Measurements from ENCODE around the gene MEGF11.

MEGF11 gene

DNA sequence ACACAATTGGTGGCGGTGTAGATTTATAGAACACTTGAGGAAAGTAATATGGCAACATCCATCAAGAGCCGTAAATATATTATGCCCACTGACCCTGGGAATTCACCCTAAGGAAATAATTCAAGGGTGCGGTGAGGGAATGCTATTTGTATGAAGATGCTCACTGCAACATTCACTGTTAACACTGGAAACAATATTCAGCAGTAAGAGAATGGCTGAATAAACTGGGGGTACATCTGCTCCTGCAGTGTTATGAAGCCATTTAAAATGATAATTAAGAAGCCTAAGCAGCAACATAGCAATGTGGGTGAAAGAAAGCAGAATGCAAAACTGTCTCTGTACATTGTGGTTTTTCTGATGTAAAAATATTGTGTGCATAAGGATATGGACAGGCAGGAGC, 296.7 kb downstream of the MEGF11 start:
- DNase-seq = no peak

DNA sequence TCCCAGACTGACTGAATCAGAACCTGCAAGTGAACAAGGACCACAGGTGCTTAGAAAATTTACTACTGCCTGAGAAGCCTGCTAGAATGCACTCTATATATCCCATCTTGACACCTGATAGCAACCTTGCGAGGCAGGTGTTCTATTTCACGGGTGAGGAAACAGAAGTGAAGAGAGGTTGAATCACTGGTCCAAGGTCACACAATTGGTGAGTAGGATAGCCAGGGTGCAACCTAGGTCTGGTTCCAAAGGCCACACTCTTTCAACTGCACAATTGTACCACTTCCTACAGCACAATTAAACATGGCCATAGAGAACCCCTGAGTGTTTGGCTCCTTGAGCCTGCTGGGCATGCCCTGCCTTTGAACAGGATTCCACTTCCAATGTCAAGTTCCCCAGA, 297.2 kb downstream of the MEGF11 start:
- DNase-seq = no peak

DNA sequence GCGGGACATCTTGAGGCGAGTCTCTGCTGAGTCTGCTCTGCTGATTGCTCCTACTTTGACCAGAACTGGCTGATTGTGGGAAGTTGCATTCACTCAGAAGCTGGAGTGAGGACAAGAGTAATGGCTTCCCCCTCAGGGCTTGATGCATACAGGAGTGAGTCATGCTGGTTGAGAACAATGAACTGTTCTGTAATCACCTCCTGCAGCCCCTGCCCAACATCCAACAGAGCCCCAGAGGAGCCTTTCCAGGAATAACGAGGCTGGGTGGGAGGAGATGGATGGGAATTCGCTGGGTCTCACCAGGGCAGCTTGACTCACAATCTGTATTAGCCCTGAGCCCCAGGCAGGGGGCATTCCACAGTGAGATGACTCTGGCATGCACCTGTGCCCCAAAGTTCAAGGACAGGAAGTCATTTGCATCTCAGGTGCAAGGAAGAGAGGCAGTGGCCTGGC, 299.2 kb downstream of the MEGF11 start:
- no peak for DNase-seq

DNA sequence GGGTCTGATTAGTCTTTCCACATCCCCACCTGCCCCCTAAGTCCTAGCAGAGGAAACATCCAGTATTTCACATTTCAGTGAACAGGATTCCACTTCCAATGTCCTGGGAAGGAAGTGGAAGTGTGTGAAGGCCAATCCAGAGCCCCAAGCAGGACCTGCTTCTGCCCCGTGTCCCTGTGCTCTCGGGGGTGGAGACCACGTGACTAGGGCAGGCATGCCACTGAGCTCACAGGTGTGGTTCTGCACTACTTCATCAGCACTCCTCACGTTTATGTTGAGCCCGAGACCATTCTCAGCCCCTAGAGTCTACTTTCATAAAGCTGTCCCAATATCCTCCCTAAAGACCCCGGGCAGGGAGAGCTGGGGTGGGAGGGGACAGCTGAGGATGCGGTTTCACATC, 299.9 kb downstream of the MEGF11 start:
- no peak for DNase-seq

DNA sequence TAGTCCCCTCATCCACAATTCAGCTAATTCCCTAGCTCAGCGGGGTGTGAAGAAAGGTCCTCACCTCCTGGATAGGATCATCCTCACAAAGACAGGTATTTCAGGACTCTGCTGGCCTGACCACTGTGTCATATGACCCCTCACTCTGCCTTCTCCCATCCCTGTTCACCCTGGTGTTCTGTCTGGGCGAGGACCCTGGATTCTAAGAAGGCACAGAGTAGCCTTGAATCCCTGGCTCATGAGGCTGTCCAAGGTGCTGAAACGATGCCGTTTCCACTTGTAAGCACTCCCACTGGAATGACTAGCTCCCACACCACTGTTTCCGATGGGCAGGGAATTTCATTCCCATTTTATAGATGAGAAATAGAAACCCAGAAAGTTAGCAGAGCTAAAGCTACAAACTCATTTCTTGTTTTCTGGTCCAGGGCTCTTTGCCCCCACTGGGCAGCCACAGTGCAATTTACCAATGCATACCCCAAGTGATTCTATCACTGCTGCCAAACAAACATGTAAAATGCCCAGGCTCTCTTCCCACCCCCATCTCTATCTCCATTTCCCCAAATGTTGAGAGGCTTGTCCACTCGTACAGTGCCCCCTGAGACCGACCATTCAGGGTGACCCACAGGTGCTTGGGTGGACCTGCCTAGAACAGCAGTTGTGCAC, 301.0 kb downstream of the MEGF11 start:
- peak; percentile 2 for DNase-seq

DNA sequence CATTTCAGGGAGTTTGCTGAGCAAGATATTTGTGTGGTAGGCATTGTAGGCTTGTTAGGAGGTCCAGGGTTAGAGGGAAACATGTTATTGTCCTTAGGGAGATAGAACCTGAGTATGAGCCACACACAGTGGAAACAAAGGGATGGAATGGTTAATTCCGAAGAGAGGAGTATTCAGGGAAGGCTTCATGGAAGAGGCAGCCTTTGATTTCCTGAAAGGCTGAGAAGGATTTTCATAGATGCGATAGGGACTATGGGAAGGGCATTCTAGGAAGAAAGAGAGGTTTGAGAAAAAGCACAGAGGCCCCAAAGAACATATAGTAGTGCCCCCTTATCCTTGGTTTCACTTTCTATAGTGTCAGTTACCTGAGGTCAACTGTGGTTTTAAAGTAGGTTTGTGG, 302.5 kb downstream of the MEGF11 start:
- DNase-seq = no peak

DNA sequence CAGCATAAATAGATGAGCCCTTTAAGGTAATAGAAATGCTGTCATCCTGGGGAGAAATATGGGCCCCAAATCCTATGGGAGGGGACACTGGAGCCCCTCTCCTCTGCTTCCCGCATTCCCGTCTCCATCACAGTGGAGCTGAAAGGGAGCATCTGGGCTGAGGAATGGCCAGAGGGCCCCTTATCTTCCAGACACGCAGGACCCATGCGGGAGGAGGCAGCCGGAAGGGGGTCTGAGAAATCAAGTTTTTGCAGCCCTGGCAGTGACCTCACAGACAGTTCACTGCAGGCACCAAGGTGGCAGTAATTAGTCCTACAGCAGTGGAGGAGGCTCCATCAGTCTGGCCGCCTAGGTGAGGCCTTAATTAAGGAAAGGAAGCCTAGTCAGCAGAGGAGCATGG, 304.1 kb downstream of the MEGF11 start:
- no peak for DNase-seq

DNA sequence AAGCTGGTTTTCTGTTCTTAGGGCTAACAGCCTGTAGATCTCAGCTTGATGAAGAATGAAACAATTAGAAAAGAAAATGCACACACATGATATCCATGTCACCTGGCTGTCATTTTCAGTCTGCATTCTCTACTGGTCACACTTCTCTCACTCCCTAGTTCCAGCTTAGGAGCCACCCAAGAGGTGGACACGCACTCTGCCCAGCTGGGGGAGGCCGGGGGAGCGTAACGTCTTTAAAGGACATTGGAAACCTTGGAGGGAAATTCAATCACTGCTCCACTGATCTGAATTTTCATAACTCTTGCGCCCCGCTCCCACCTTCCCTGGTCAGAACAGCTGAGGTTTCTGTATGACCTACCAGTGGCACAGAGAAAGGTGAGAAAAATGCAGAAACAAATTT, 304.5 kb downstream of the MEGF11 start:
- DNase-seq = no peak

DNA sequence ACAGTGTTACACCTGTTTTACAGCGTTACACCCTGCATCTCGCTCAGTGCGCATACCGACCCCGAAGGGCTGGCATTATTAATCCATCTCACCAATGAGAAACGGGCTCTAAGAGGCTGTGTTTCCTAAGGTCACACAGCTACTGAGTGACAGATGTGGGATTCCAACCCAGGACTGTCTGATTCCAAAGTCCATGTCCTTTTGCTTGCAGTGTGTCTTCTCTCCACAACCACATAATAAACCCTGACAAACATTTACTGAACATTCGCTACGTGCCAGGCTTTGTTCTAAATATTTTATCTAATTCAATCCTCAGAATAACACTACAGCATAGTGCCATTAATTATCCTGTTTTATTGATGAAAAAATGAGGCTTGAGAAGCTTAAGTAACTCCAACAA, 305.2 kb downstream of the MEGF11 start:
- no peak for DNase-seq

DNA sequence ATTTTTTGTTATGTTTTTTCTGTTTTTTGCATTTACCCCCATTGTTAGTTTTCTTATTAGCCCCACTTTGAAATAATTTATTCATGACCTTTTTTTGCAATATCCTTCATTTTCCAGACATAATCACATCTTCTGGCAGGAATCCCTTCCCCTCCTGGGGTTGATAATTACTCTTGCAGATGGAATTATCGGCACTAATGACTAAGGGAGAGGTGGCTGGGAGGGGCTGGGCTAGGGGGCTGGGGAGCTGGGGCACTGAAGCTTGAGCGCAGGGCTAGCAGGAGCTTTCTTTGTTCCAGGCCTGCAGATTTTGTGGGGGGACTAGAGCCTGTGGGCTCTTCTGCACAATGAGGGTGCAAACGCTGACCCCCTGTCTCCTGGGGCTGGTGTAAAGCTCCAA, 306.5 kb downstream of the MEGF11 start:
- no peak for DNase-seq

DNA sequence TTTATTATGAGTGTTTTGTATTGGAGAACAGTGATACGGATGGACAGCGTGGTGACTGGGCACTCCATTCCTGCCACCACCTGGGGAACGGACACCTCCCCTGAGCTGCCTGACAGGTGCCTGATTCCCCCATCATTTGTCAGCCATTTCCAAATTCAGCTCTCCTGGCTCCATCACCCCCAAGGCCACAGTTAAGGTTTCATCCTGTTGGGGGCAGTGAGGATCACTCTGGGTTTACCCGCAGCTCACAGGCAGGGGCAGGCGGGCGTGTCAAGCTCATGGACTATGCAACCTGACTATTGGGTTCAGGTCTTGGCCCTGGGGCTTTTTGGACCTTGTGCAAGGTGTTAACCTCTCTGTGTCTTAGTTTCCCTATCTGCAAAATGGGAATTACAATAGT, 307.9 kb downstream of the MEGF11 start:
- DNase-seq = no peak

DNA sequence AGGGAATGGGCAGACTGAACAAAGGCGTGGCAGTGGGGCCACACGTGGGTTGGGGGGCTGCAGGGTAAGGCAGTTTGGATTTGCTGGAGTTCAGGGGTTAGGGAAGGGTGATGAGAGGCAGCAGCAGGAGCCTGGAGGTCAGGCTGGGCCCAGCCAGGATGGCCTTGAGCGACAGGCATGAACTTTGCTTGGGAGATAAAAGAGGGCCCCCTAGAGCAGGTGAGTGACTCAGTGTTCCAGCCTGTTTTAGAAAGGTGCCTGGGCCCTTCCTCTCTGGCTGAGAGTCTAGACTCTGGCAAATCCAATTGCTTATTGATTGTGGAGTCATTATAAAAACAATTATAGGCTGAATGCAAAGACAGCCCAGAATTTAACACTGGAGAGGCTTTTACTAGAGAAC, 309.1 kb downstream of the MEGF11 start:
- no peak for DNase-seq

DNA sequence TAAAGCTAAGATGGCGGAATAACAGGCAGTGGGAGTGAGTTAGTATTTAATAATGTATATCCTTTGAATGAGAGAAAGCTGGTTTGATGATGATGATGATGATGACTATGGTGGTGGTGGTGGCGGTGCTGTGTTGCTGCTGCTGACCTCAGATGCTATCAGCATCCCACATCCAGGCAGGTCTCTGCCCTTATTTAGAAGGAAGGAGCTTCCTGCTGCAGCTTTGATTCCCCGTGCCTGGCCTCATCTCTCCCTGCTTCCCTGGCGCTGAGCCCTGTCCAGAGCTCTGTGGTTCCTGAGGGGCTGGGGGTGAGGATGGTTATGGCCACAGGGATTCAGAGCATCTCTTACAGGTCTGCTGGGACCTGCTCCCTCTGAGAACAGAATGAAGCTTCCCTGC, 311.1 kb downstream of the MEGF11 start:
- DNase-seq = no peak

DNA sequence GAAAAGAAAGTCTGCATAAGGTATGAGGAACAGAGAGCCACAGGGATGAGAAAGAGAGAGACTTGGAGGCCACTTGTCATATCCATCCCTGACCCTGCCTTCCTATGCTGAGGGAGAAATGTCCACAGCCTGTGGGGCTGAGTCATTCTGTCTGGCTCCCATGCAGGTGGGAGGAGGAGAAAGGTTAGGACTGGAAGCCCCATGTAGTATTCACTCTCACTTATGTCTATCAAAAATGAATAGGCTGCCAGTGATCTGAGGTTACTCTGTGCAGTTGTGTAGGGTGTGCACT, 313.0 kb downstream of the MEGF11 start:
- DNase-seq = no peak

DNA sequence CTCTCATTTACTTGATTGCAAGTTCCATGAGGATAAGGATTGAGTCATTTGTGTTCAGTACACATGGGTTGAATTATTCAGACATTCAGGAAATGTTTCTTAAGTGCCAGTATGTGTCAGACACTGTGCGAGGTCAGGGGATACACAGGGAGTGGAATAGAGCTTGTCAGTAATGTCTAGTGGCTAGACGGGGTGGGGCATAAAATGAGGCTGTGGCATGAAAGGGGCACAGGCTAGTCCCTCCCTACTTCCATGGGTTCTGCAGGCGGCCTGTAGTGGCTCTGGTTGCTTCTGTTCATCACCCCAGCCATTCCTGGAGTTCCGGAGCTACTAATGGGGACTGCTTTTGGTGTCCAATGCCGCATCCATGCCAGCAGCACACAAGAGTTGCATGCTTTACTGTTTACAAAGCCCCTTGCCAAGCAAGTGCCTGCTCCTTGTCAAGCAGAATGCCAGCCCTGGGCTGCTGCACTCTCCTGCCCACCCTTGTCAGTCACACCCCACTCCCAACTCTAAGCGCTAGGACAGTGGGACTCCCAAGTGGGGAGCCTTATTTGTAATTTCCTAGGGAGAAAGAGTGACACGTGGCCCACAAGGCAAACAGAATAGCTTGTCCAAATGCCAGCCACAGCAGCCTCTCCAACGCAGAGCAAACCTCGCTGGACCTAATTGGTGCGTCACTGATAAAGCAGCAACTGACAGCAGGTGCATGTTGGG, 313.5 kb downstream of the MEGF11 start:
- DNase-seq = peak; percentile 74

DNA sequence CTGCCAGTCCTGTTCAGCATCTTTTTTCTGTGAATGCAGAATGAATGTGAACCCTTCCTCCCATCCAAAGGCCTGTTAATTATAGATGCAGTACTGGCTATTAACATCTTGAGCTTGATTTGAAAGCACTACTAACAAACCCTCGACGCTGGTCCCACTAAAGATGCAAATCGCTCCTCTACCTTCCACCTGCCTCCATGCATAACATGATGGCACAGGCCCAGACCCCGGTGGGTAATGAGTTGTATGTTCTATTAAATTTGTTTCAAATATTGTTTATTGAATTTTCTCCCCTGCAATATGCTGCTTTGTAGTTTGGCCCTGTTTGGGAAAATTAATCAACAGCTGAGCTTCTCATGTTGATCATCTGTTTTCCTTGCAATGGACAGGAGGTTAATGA, 314.9 kb downstream of the MEGF11 start:
- DNase-seq = no peak

DNA sequence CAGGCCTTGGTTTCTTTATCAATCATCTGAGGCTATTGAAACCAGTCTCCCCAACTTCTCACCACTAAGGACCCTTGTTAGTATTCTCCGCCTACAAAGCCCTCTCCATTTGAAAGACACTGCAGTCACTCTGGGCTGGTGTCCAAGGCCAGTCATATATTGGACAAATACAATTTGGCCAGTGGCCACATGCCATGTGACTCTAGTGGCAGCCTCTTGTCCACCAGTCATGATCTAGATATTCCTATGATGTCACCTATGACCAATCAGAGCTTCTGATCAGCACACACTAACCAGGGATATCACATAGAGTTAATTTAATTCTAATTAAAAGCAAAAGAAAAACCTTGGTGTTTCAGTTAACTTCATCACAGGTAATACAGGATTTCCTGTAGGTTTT, 316.1 kb downstream of the MEGF11 start:
- DNase-seq = no peak

DNA sequence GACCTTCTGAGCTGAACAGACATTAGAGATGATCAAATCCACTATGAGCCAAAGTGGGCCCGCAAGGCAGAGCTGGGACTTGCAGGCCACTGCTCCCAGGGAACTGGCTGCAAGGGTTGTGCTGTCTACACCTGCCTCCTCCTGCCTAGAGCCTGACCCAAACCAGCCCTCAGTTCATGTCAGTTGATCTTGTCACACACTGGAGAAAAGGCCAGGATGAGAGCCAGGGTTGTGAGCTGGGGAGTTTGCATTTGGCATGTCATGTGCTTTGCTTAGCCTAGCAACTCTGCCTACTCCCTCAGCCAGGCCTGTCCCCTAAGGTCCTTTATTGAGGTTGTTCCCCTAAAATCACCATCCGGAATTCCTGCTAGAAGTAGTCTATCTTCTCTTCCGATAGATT, 316.5 kb downstream of the MEGF11 start:
- DNase-seq = no peak

DNA sequence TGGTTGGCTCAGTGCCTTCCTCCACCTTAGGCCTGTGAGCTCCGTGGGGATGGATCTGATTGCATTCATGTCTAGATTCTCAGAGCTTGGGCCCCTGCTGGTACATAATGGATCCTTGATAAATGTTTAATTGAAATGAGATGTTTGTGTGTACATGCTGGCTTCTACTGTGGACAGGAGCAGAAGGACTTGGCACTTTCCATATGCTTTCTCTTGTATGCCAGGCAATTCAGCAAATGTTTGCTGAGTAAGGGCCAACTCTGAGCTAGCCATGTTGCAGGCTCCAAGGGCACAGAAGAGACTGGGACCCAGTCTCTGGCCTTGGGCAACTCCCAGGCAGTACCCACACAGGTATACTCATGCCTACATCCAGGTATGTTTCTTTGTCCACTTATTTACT, 317.3 kb downstream of the MEGF11 start:
- no peak for DNase-seq

DNA sequence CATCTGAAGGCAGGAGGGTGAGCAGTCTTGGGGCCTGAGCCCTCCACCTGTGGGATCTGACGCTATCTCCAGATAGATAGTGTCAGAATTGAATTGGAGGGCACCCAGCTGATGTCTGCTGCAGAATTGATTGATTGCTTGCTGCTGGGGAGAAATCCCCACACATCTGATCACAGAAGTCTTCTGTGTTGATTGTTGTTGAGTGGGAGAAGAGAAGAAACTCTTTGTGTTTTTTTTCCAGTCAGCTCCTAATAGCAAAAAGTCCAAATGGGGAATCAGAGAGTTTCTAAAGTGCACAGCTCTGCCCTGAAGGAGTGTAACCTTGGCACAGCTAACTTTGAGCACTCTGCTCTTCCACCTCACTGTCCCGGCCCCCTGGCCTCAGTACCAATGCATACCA, 318.2 kb downstream of the MEGF11 start:
- no peak for DNase-seq

DNA sequence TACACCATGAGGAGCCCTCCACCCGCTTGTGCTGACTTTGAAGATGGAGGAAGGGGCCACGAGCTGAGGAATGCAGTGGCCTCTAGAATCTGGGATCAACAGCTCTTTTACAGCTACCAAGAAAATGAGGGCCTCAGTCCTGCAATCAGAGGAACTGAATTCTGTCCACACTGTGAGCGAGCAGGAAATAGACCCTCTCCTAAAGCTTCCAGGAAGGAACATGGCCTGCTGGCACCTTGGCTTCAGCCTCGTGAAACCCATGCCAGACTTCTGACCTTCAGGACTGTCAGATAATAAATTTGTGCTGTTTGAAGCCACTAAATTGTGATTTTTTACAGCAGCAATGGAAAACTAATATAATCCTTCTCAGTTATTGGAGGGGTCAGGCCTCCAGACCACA, 322.3 kb downstream of the MEGF11 start:
- no peak for DNase-seq

DNA sequence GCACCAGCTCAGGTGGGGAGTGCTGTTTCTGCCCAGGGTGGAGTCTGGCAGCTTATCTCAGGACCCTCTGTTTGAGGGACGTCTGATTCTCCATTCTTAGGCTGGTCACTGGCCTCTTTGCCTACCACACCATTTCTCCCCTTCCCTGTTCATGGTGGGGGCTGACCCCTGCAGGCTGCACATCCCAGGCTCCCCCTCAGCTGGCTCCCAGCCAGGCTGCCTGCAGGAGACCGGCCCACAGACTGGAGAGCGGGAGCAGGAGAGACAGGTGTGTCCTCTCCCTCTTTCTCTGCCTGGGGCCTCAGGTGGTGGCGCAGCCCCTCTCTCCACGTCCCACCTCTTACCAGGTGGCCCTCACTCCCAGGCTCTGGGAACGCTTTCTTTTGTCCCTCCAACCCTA, 323.4 kb downstream of the MEGF11 start:
- DNase-seq = no peak

DNA sequence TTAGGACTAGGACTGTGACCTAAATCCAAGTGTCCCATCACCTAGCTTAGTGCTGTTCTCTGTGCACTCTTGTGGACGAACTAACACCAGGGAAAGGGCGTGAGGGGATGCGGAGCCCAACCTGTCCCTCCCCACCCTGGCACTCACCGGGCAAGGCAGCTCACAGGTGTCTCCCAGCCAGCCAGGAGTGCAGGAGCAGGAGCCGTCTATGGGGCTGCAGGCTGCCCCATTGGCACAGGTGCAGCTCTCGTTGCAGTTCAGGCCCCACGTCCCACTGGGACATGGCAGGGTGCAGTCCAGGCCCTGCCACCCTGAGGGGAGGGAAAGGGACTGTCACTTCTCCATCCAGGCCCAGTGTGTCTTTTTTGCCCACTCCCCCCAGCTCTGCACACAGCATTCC, 324.0 kb downstream of the MEGF11 start:
- no peak for DNase-seq

DNA sequence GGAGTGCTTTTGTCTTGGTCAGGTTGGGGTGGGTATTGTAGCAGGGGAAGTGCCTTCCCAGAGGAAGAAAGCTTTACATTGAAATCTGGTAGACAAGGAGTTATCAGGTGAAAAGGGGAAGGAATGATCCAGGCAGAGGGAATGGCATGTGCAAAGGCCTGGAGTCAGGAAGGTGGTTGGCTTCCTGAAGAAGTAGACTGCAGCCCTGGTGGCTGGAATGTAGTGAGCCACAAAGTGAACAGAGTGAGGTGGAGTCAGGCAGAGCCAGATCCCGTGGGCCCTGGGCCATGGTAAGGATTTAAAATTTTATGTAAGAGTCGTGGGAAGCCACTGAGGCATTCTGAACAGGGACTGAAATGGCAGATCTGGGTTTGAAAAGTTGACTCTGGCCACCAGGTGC, 326.0 kb downstream of the MEGF11 start:
- DNase-seq = no peak

DNA sequence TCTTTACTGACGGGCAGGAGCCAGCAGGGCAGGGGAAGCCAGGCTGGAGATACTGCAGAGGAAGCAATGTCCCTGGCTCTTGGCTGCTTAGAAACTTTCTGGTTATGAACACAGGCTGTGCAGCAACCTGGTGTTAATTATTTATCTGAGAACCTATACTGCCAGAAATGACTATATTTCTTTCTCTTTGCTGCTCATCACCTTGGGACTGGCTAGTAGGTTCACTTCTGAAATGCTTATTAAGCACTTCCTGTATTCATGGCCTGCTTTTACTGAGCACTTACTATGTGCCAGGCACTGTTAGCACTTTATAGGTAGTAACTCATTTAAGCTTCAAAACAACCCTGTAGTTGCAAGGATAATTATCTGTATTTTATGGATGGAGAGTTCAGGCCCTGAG, 326.7 kb downstream of the MEGF11 start:
- DNase-seq = no peak
